Smooth muscle cell (in vitro differentiated cells): Measurements from ENCODE around the gene CHSY1. TPM values are rescaled to one million over a fixed set of nuclear protein-coding genes. Genes with fewer than 3 reads are reported as not detected.

ENCODE experiments used
- DNase-seq: peaks from one replicate; lab custom pipeline; 2025; ENCODE audit not compliant: unreplicated experiment; lab: John Stamatoyannopoulos, UW
- H2AFZ ChIP-seq: fragments of 200-600 bp; sonication (generic); 2 replicates; pipeline ENCODE4 v1.6.0; 2016; ENCODE audit warnings: antibody characterized with exemption, low read depth, mild to moderate bottlenecking
- H3F3A ChIP-seq: fragments of 200-600 bp; sonication (generic); 2 replicates; pipeline ENCODE4 v1.6.0; 2017; ENCODE audit warnings: antibody characterized with exemption, low read depth
- H3K27ac ChIP-seq: fragments of 200-600 bp; sonication (generic); 2 replicates; pipeline ENCODE4 v1.5.1; 2016; ENCODE audit warnings: low read depth, mild to moderate bottlenecking
- H3K27me3 ChIP-seq: fragments of 200-600 bp; sonication (generic); 2 replicates; pipeline ENCODE4 v1.6.1; 2016; ENCODE audit warnings: low read depth, mild to moderate bottlenecking
- H3K36me3 ChIP-seq: fragments of 200-600 bp; sonication (generic); 2 replicates; pipeline ENCODE4 v1.5.1; 2016; ENCODE audit warnings: low read depth
- H3K4me1 ChIP-seq: fragments of 200-600 bp; sonication (generic); 2 replicates; pipeline ENCODE4 v1.5.1; 2016; ENCODE audit warnings: low read depth
- H3K4me2 ChIP-seq: fragments of 200-600 bp; sonication (generic); 2 replicates; pipeline ENCODE4 v1.6.0; 2016; ENCODE audit warnings: mild to moderate bottlenecking
- H3K4me3 ChIP-seq: fragments of 200-600 bp; sonication (generic); 2 replicates; pipeline ENCODE4 v1.5.1; 2016; ENCODE audit warnings: mild to moderate bottlenecking
- H3K79me2 ChIP-seq: fragments of 200-600 bp; sonication (generic); 2 replicates; pipeline ENCODE4 v1.6.0; 2016; ENCODE audit warnings: low read depth, mild to moderate bottlenecking
- H3K9ac ChIP-seq: fragments of 200-600 bp; sonication (generic); 2 replicates; pipeline ENCODE4 v1.6.0; 2016; ENCODE audit warnings: low read depth
- H3K9me3 ChIP-seq: fragments of 200-600 bp; sonication (generic); replicated peaks from 2 replicates; pipeline ENCODE4 v1.5.1; 2016; ENCODE audit warnings: low read depth
- H4K20me1 ChIP-seq: fragments of 200-600 bp; sonication (generic); 2 replicates; pipeline ENCODE4 v1.6.0; 2016; ENCODE audit warnings: low read depth
- CTCF ChIP-seq: fragments of 200-600 bp; sonication (generic); IDR thresholded peaks from 2 replicates; pipeline ENCODE4 v1.5.1; 2017; ENCODE audit warnings: borderline replicate concordance, mild to moderate bottlenecking, antibody characterized with exemption; ENCODE audit not compliant: insufficient read depth, poor library complexity, severe bottlenecking
- WGBS: methylation state at CpG from one replicate; pipeline ENCODE4 v1.1.7; 2016; ENCODE audit warnings: low lambda C conversion rate; 5-methylcytosine and 5-hydroxymethylcytosine counted together
- polyA plus RNA-seq: library from polyadenylated mRNA; unstranded; fragments of >200 nt; fragmentation: Nextera tagmentation; extraction: Ambion mirVana; gene quantifications from 2 replicates; pipeline ENCODE4 v1.2.1, GENCODE V29; 2016
- total RNA-seq: library from RNA; depleted of rRNA; stranded (reverse); fragments of >200 nt; gene quantifications from 2 replicates; pipeline ENCODE4 v1.2.3, GENCODE V29; 2014

Gene CHSY1
- total and polyA plus RNA-seq, 2 experiments from 2014 or later: 106 to 123 TPM

- no peaks in the 10 kb centered on the region for H3K36me3 ChIP-seq
- 68% methylated on average over 12 of the region's 12 CpGs for WGBS
- no peak for TF ChIP-seq CTCF
- peaks cover 7% of the 10 kb centered on the region for H3K9me3 ChIP-seq
- no peaks in the 10 kb centered on the region for H3K4me1 ChIP-seq
- H3K4me3 ChIP-seq: no peak overlapping the region
- no peak overlapping the region for H3K27ac ChIP-seq
- H4K20me1 ChIP-seq: no peaks in the 10 kb centered on the region
- no peaks in the 10 kb centered on the region for H3K79me2 ChIP-seq
- no peak overlapping the region for H3K9ac ChIP-seq
- H2AFZ ChIP-seq: no peak overlapping the region
- peaks cover 15% of the 10 kb centered on the region for H3F3A ChIP-seq
- no peak for DNase-seq
- H3K27me3 ChIP-seq: no peaks in the 10 kb centered on the region
- no peak overlapping the region for H3K4me2 ChIP-seq
Observed at GRCh38 chr15:101162701-101163483, 89.0 kb downstream of the CHSY1 start.

GRCh38 chr15:101161656-101162055 is 90.2 kb downstream of the CHSY1 start:
- Histone ChIP-seq H3K4me1 (no peaks in the 10 kb centered on the region), H3K4me3 (no peak overlapping the region), H2AFZ (no peak overlapping the region), H3K27me3 (no peaks in the 10 kb centered on the region), H3F3A (peaks cover 8% of the 10 kb centered on the region), H3K9ac (no peak overlapping the region), H3K36me3 (no peaks in the 10 kb centered on the region), H3K79me2 (no peaks in the 10 kb centered on the region), H3K9me3 (peaks cover 7% of the 10 kb centered on the region), H3K27ac (no peak overlapping the region), H4K20me1 (no peaks in the 10 kb centered on the region), H3K4me2 (no peak overlapping the region)
- DNase-seq: no peak
- WGBS: 65% methylated on average over 8 of the region's 8 CpGs
- TF ChIP-seq CTCF: no peak

GRCh38 chr15:101159936-101160815 is 91.7 kb downstream of the CHSY1 start:
- H4K20me1 ChIP-seq: no peaks in the 10 kb centered on the region
- WGBS: 59% methylated on average over 11 of the region's 11 CpGs
- H3K27me3 ChIP-seq: no peaks in the 10 kb centered on the region
- TF ChIP-seq CTCF: no peak
- H3K4me1 ChIP-seq: no peaks in the 10 kb centered on the region
- no peaks in the 10 kb centered on the region for H3F3A ChIP-seq
- no peaks in the 10 kb centered on the region for H3K79me2 ChIP-seq
- H3K9ac ChIP-seq: no peak overlapping the region
- no peak overlapping the region for H3K4me2 ChIP-seq
- no peak overlapping the region for H2AFZ ChIP-seq
- peak overlapping the region; percentile 62 for H3K27ac ChIP-seq
- H3K4me3 ChIP-seq: no peak overlapping the region
- H3K36me3 ChIP-seq: no peaks in the 10 kb centered on the region
- DNase-seq: no peak
- H3K9me3 ChIP-seq: no peaks in the 10 kb centered on the region
